NCI-H748 (cell line): ENCODE results near the gene SGSM2.

Source experiments
- DNase-seq: peaks from one replicate; lab custom pipeline; 2025; ENCODE audit not compliant: unreplicated experiment; lab: John Stamatoyannopoulos, UW

SGSM2 gene

GRCh38 chr17:2397247-2398171 lies 60.2 kb downstream of the SGSM2 start:
- DNase-seq, result no peak

- DNase-seq, result no peak
These were observed 60.9 kb downstream of the SGSM2 start for GRCh38 chr17:2398182-2398581.

GRCh38 chr17:2398655-2399571 lies 61.6 kb downstream of the SGSM2 start:
- DNase-seq, result peak; percentile 88

GRCh38 chr17:2399572-2400473 lies 62.5 kb downstream of the SGSM2 start:
- DNase-seq, result peak; percentile 98

GRCh38 chr17:2400474-2400866 lies 63.2 kb downstream of the SGSM2 start:
- peak; percentile 89 for DNase-seq

- DNase-seq, result peak; percentile 92
These were observed 63.6 kb downstream of the SGSM2 start, which contains the start of gene MNT for GRCh38 chr17:2400877-2401425. TSS of gene MNT (minus strand) at chr17:2401060. CDS start at chr17:2400712, 348 bp downstream.

- DNase-seq, result peak; percentile 99
These were observed 64.3 kb downstream of the SGSM2 start for GRCh38 chr17:2401426-2402221.

GRCh38 chr17:2402544-2402943 lies 65.2 kb downstream of the SGSM2 start:
- no peak for DNase-seq

- no peak for DNase-seq
These were observed 65.7 kb downstream of the SGSM2 start for GRCh38 chr17:2403044-2403443.

GRCh38 chr17:2405247-2405926 lies 68.1 kb downstream of the SGSM2 start:
- DNase-seq, result no peak

- no peak for DNase-seq
These were observed 69.1 kb downstream of the SGSM2 start for GRCh38 chr17:2406271-2406902.

GRCh38 chr17:2406903-2407790 lies 69.8 kb downstream of the SGSM2 start:
- no peak for DNase-seq

GRCh38 chr17:2410951-2411350 lies 73.7 kb downstream of the SGSM2 start:
- no peak for DNase-seq

- DNase-seq, result no peak
These were observed 75.3 kb downstream of the SGSM2 start for GRCh38 chr17:2412561-2413021.

- no peak for DNase-seq
These were observed 77.3 kb downstream of the SGSM2 start for GRCh38 chr17:2414446-2415064.

- no peak for DNase-seq
These were observed 77.8 kb downstream of the SGSM2 start for GRCh38 chr17:2415081-2415480.
